HUES6 (cell line): ENCODE results near the gene ZFAND3.

Experiments
- H3K27ac ChIP-seq: 2 replicates; pipeline ENCODE4 v1.7.0; 2013; ENCODE audit warnings: low read depth, mild to moderate bottlenecking, low read length, inconsistent platforms
- H3K27me3 ChIP-seq: 2 replicates; pipeline ENCODE4 v1.6.1; 2013; ENCODE audit warnings: low read length; ENCODE audit not compliant: control insufficient read depth, insufficient read depth
- H3K36me3 ChIP-seq: 2 replicates; pipeline ENCODE4 v1.6.1; 2013; ENCODE audit warnings: low read length; ENCODE audit not compliant: control insufficient read depth, insufficient read depth
- H3K4me1 ChIP-seq: 2 replicates; pipeline ENCODE4 v1.6.1; 2013; ENCODE audit warnings: low read length; ENCODE audit not compliant: control insufficient read depth, insufficient read depth
- H3K4me3 ChIP-seq: 2 replicates; pipeline ENCODE4 v1.5.1; 2013; ENCODE audit warnings: low read depth, low read length
- H3K9ac ChIP-seq: one replicate; pipeline ENCODE4 v1.6.1; 2013; ENCODE audit warnings: mild to moderate bottlenecking, low read length
- H3K9me3 ChIP-seq: 2 replicates; pipeline ENCODE4 v1.6.1; 2013; ENCODE audit warnings: low read depth, low read length; ENCODE audit not compliant: control insufficient read depth, insufficient read depth

ZFAND3 gene

GRCh38 chr6:37818536-37819176 lies 871 bp upstream of the ZFAND3 start:
- no peaks in the 10 kb centered on the region for H3K27me3 ChIP-seq
- peak overlapping the region; percentile 99 for H3K9ac ChIP-seq
- peak overlapping the region; percentile 92 for H3K4me3 ChIP-seq
- H3K27ac ChIP-seq, result peak overlapping the region; percentile 100
- H3K36me3 ChIP-seq, result no peaks in the 10 kb centered on the region
- peaks cover 38% of the 10 kb centered on the region for H3K4me1 ChIP-seq
- H3K9me3 ChIP-seq, result no peaks in the 10 kb centered on the region

- Histone ChIP-seq H3K9ac (peak overlapping the region; percentile 99), H3K36me3 (no peaks in the 10 kb centered on the region), H3K27me3 (no peaks in the 10 kb centered on the region), H3K4me1 (peaks cover 38% of the 10 kb centered on the region), H3K27ac (peak overlapping the region; percentile 28; the same call in 1 of the 2 replicates), H3K9me3 (no peaks in the 10 kb centered on the region), H3K4me3 (peak overlapping the region; percentile 92)
These were observed 533 bp downstream of the ZFAND3 start for GRCh38 chr6:37819802-37820717.

- peak overlapping the region; percentile 92 for H3K4me3 ChIP-seq
- no peaks in the 10 kb centered on the region for H3K27me3 ChIP-seq
- H3K9me3 ChIP-seq, result no peaks in the 10 kb centered on the region
- H3K9ac ChIP-seq, result peak overlapping the region; percentile 64
- peaks cover 38% of the 10 kb centered on the region for H3K4me1 ChIP-seq
- H3K27ac ChIP-seq, result peak overlapping the region; percentile 28; the same call in 1 of the 2 replicates
- no peaks in the 10 kb centered on the region for H3K36me3 ChIP-seq
These were observed 1.2 kb downstream of the ZFAND3 start for GRCh38 chr6:37820718-37821079.

GRCh38 chr6:37821446-37821845 lies 1.9 kb downstream of the ZFAND3 start:
- Histone ChIP-seq H3K4me1 (peaks cover 41% of the 10 kb centered on the region), H3K9ac (no peak overlapping the region), H3K27me3 (no peaks in the 10 kb centered on the region), H3K36me3 (no peaks in the 10 kb centered on the region), H3K4me3 (peak overlapping the region; percentile 92; the same call in 1 of the 2 replicates), H3K27ac (no peak overlapping the region), H3K9me3 (no peaks in the 10 kb centered on the region)

GRCh38 chr6:37822851-37823682 lies 3.5 kb downstream of the ZFAND3 start:
- Histone ChIP-seq H3K27me3 (no peaks in the 10 kb centered on the region), H3K4me3 (no peak overlapping the region), H3K4me1 (peaks cover 34% of the 10 kb centered on the region), H3K36me3 (no peaks in the 10 kb centered on the region), H3K27ac (no peak overlapping the region), H3K9me3 (no peaks in the 10 kb centered on the region), H3K9ac (no peak overlapping the region)

GRCh38 chr6:37824170-37824569 lies 4.6 kb downstream of the ZFAND3 start:
- Histone ChIP-seq H3K4me1 (peaks cover 31% of the 10 kb centered on the region), H3K36me3 (no peaks in the 10 kb centered on the region)

GRCh38 chr6:37826188-37826587 lies 6.7 kb downstream of the ZFAND3 start:
- Histone ChIP-seq H3K27ac (no peak overlapping the region), H3K36me3 (no peaks in the 10 kb centered on the region), H3K4me1 (peaks cover 33% of the 10 kb centered on the region), H3K27me3 (no peaks in the 10 kb centered on the region), H3K4me3 (no peak overlapping the region), H3K9ac (no peak overlapping the region), H3K9me3 (no peaks in the 10 kb centered on the region)

More at GRCh38 chr6:37824170-37824569, 4.6 kb downstream of the ZFAND3 start:
- Histone ChIP-seq H3K9ac (no peak overlapping the region), H3K27ac (no peak overlapping the region), H3K9me3 (no peaks in the 10 kb centered on the region), H3K27me3 (no peaks in the 10 kb centered on the region), H3K4me3 (no peak overlapping the region)

- Histone ChIP-seq H3K9me3 (no peaks in the 10 kb centered on the region), H3K27me3 (no peaks in the 10 kb centered on the region), H3K4me3 (no peak overlapping the region), H3K27ac (no peak overlapping the region), H3K36me3 (0 out of 2 replicates have a peak, but pooled peaks cover 2% of the 10 kb centered on the region), H3K4me1 (peaks cover 26% of the 10 kb centered on the region), H3K9ac (no peak overlapping the region)
These were observed 7.5 kb downstream of the ZFAND3 start for GRCh38 chr6:37826993-37827392.

GRCh38 chr6:37827603-37828265 lies 8.2 kb downstream of the ZFAND3 start:
- Histone ChIP-seq H3K27ac (no peak overlapping the region), H3K9ac (no peak overlapping the region), H3K36me3 (peaks cover 5% of the 10 kb centered on the region; the same call in 1 of the 2 replicates), H3K4me1 (peaks cover 19% of the 10 kb centered on the region), H3K9me3 (no peaks in the 10 kb centered on the region), H3K4me3 (no peak overlapping the region), H3K27me3 (no peaks in the 10 kb centered on the region)

- no peak overlapping the region for H3K27ac ChIP-seq
- peaks cover 10% of the 10 kb centered on the region for H3K9me3 ChIP-seq
- no peak overlapping the region for H3K9ac ChIP-seq
- H3K4me1 ChIP-seq, result peaks cover 11% of the 10 kb centered on the region
- peaks cover 10% of the 10 kb centered on the region; the same call in 1 of the 2 replicates for H3K36me3 ChIP-seq
- H3K27me3 ChIP-seq, result no peaks in the 10 kb centered on the region
- H3K4me3 ChIP-seq, result no peak overlapping the region
These were observed 10.7 kb downstream of the ZFAND3 start for GRCh38 chr6:37830225-37830624.
